K562 (cell line): ENCODE measurements around the gene SKAP1. TPM values are rescaled to one million over a fixed set of nuclear protein-coding genes. Genes with fewer than 3 reads are reported as not detected.

Experiments
- ATAC-seq: fragments of 200-7000 bp; cut with Tn5 transposase; 3 replicates; pipeline ENCODE4 v1.9.1; 2020; ENCODE audit warnings: moderate library complexity
- BruUV-seq: library from RNA; stranded (reverse); fragments of 400-500 nt; replicated peaks from 2 replicates; lab custom pipeline; 2021; lab: Mats Ljungman, UMichigan
- CTCF ChIA-PET: fragments of 300-600 bp; formaldehyde crosslinking; extraction: SDS; loops from one replicate; lab custom pipeline; 2021; ENCODE audit warnings: low intra/inter-chr PET ratio; lab: Yijun Ruan, JAX
- POLR2A ChIA-PET: fragments of 300-600, 350-650 bp; sonication (Branson Sonifier 250); formaldehyde crosslinking; extraction: SDS; loops from one replicate; lab custom pipeline; 2021; ENCODE audit warnings: antibody characterized with exemption, inconsistent platforms; lab: Yijun Ruan, JAX
- DNase-seq, 4 experiments: peaks; one replicate each; pipeline versions ENCODE4 v3.0.0 to v3.0.0-alpha.2; 2011 to 2018; ENCODE audit warnings: low spot score in 3 of 4, mixed read lengths in 3 of 4; ENCODE audit errors: extremely low read depth in 1 of 4
- FAIRE-seq: peaks from 2 replicates; lab custom pipeline; 2011; peaks lifted over from hg19 to GRCh38; lab: Jason Lieb, UNC
- H2AFZ ChIP-seq: 2 replicates; pipeline ENCODE4 v1.6.0; 2011; ENCODE audit warnings: low read depth, low read length, control low read depth, inconsistent platforms
- H3K27ac ChIP-seq: fragments of 200-600 bp; 3 replicates; pipeline ENCODE4 v1.8.0; 2011; ENCODE audit warnings: low read depth, mild to moderate bottlenecking, control low read depth, inconsistent platforms, low read length, moderate library complexity, mixed read lengths; ENCODE audit errors: extremely low read depth
- H3K27me3 ChIP-seq, 2 experiments: fragments of 300-600 bp in 1 of 2; 2 replicates in 1 of 2; 3 replicates in 1 of 2; pipeline versions ENCODE4 v1.6.0 to v1.8.0; 2011; ENCODE audit warnings: inconsistent platforms in 2 of 2, low read length in 2 of 2, mild to moderate bottlenecking in 1 of 2, mixed read lengths in 1 of 2, moderate library complexity in 1 of 2; ENCODE audit not compliant: control insufficient read depth in 2 of 2, insufficient read depth in 2 of 2
- H3K36me3 ChIP-seq: fragments of 300-600 bp; 3 replicates; pipeline ENCODE4 v1.8.0; 2011; ENCODE audit warnings: mild to moderate bottlenecking, low read length, inconsistent platforms; ENCODE audit not compliant: control insufficient read depth, insufficient read depth
- H3K4me1 ChIP-seq, 2 experiments: fragments of 200-600 bp in 1 of 2; replicated peaks in 1 of 2; 2 replicates in 1 of 2; 3 replicates in 1 of 2; pipeline versions ENCODE4 v1.5.1 to v1.8.0; 2011; ENCODE audit warnings: inconsistent platforms in 2 of 2, low read length in 2 of 2, mild to moderate bottlenecking in 1 of 2, mixed read lengths in 1 of 2, moderate library complexity in 1 of 2; ENCODE audit not compliant: control insufficient read depth in 2 of 2, insufficient read depth in 2 of 2
- H3K4me2 ChIP-seq: 2 replicates; pipeline ENCODE4 v1.6.1; 2011; ENCODE audit warnings: low read length, control low read depth, inconsistent platforms, mixed read lengths; ENCODE audit not compliant: insufficient read depth
- H3K4me3 ChIP-seq: fragments of 200-600 bp; sonication (generic), shearing (Covaris generic); 2 replicates; pipeline ENCODE4 v1.5.1; 2016; ENCODE audit warnings: control low read depth, inconsistent platforms
- H3K79me2 ChIP-seq: fragments of 200-600 bp; 3 replicates; pipeline ENCODE4 v1.8.0; 2011; ENCODE audit warnings: low read length, inconsistent platforms; ENCODE audit not compliant: control insufficient read depth, insufficient read depth
- H3K9ac ChIP-seq, 2 experiments: 2 replicates each; pipeline versions ENCODE4 v1.6.0 to v1.6.1; 2011; ENCODE audit warnings: low read depth in 2 of 2, low read length in 2 of 2, control low read depth in 1 of 2, inconsistent platforms in 1 of 2, mild to moderate bottlenecking in 1 of 2, mixed read lengths in 1 of 2; ENCODE audit not compliant: insufficient read depth in 1 of 2
- H3K9me1 ChIP-seq: one replicate; pipeline ENCODE4 v1.6.0; 2011; ENCODE audit warnings: inconsistent platforms, mild to moderate bottlenecking, low read length, moderate library complexity; ENCODE audit not compliant: control insufficient read depth, insufficient read depth
- H3K9me3 ChIP-seq: replicated peaks from 2 replicates; pipeline ENCODE4 v1.5.1; 2011; ENCODE audit warnings: low read depth, low read length, inconsistent platforms; ENCODE audit not compliant: control insufficient read depth, insufficient read depth
- H4K20me1 ChIP-seq: replicated peaks from 2 replicates; pipeline ENCODE4 v1.6.1; 2011; ENCODE audit warnings: low read length, inconsistent platforms, mixed read lengths; ENCODE audit not compliant: control insufficient read depth, insufficient read depth
- ATF1 ChIP-seq, 2 experiments: fragments of 450-650 bp in 1 of 2; IDR thresholded peaks; 2 replicates each; pipeline ENCODE4 v1.6.1; 2016; ENCODE audit warnings: missing compliant biosample characterization in 1 of 2, missing genetic modification characterization in 1 of 2
- ATF7 ChIP-seq: fragments of 450-650 bp; IDR thresholded peaks from 2 replicates; pipeline ENCODE4 v1.7.1; 2014; ENCODE audit warnings: mild to moderate bottlenecking, moderate library complexity
- CREM ChIP-seq: IDR thresholded peaks from 2 replicates; pipeline ENCODE4 v1.6.1; 2014; ENCODE audit warnings: antibody characterized with exemption, low read depth
- CXXC5 ChIP-seq: fragments of 250-450 bp; sonication (Bioruptor Pico); IDR thresholded peaks from 2 replicates; pipeline ENCODE4 v1.8.0; 2022; ENCODE audit warnings: inconsistent platforms, mild to moderate bottlenecking, moderate library complexity
- GTF2F1 ChIP-seq: IDR thresholded peaks from 2 replicates; pipeline ENCODE4 v1.6.1; 2011; ENCODE audit warnings: low read depth, low read length, improper control_type of control experiment
- JUN ChIP-seq, 2 experiments: sonication (generic) in 1 of 2; formaldehyde crosslinking in 1 of 2; IDR thresholded peaks; 2 replicates each; pipeline versions ENCODE4 v1.6.1 to v1.8.0; 2012 to 2022; ENCODE audit warnings: borderline replicate concordance in 2 of 2, mild to moderate bottlenecking in 2 of 2, improper control_type of control experiment in 1 of 2, low read depth in 1 of 2, low read length in 1 of 2, missing genetic modification reagents in 1 of 2
- JUND ChIP-seq, 2 experiments: IDR thresholded peaks; 2 replicates in 1 of 2; 3 replicates in 1 of 2; pipeline ENCODE4 v1.6.1; 2011; ENCODE audit warnings: borderline replicate concordance in 2 of 2, low read depth in 2 of 2, low read length in 2 of 2, improper control_type of control experiment in 1 of 2, missing biosample characterization in 1 of 2, missing genetic modification characterization in 1 of 2, missing genetic modification reagents in 1 of 2
- NEUROD1 ChIP-seq: fragments of 150-350 bp; IDR thresholded peaks from 2 replicates; pipeline ENCODE4 v1.6.1; 2014; ENCODE audit warnings: borderline replicate concordance, low read length, low read depth; ENCODE audit not compliant: partially characterized antibody
- NR2C2 ChIP-seq, 2 experiments: fragments of 200-800 bp in 1 of 2; sonication (Bioruptor generic) in 1 of 2; sonication (generic) in 1 of 2; formaldehyde crosslinking in 1 of 2; IDR thresholded peaks; 2 replicates each; pipeline versions ENCODE4 v1.6.1 to v1.8.0; 2016 to 2022; ENCODE audit warnings: mild to moderate bottlenecking in 1 of 2, missing compliant biosample characterization in 1 of 2, missing genetic modification characterization in 1 of 2, missing genetic modification reagents in 1 of 2
- RCOR1 ChIP-seq, 2 experiments: IDR thresholded peaks; 2 replicates each; pipeline ENCODE4 v1.6.1; 2012; ENCODE audit warnings: low read depth in 2 of 2, low read length in 2 of 2, borderline replicate concordance in 1 of 2, improper control_type of control experiment in 1 of 2
- ZEB2 ChIP-seq: fragments of 450-650 bp; IDR thresholded peaks from 2 replicates; pipeline ENCODE4 v1.6.1; 2016
- ZNF589 ChIP-seq: fragments of 200-800 bp; sonication (Bioruptor generic); IDR thresholded peaks from 2 replicates; pipeline ENCODE4 v1.6.1; 2016; ENCODE audit warnings: low read depth, missing genetic modification characterization, missing compliant biosample characterization
- ZNF79 ChIP-seq: fragments of 250-450 bp; sonication (Bioruptor Pico); IDR thresholded peaks from 2 replicates; pipeline ENCODE4 v1.4.0; 2020; ENCODE audit warnings: low read depth, mild to moderate bottlenecking, moderate library complexity
- ZSCAN32 ChIP-seq: fragments of 450-650 bp; formaldehyde crosslinking; IDR thresholded peaks from 2 replicates; pipeline ENCODE4 v1.4.0; 2020; ENCODE audit warnings: mild to moderate bottlenecking, moderate library complexity
- WGBS: fragments of 100-300 bp; shearing (Covaris generic); methylation state at CpG from one replicate; pipeline ENCODE4 v1.1.6; 2016; ENCODE audit warnings: low coverage, mixed read lengths; ENCODE audit not compliant: insufficient coverage; ENCODE audit errors: missing lambda C conversion rate; 5-methylcytosine and 5-hydroxymethylcytosine counted together
- in situ Hi-C: fragments of 300-500 bp; cut with MboI; formaldehyde crosslinking; loops from 4 replicates; pipeline ENCODE4 v1.15.0; 2018; ENCODE audit warnings: inconsistent platforms, mixed read lengths
- intact Hi-C: fragments of 100-400 bp; cut with micrococcal nuclease; formaldehyde crosslinking; loops from 2 replicates; pipeline ENCODE4 v1.14.2; 2022
- polyA plus RNA-seq, 8 experiments: library from polyadenylated mRNA; depleted of rRNA in 4 of 8; stranded (reverse) in 5 of 8; unstranded in 3 of 8; fragments of >200 nt; fragmentation: Nextera tagmentation in 2 of 8; fragmentation: Illumina TruSeq in 1 of 8; extraction: Ambion mirVana in 2 of 8; extraction: Trizol in 1 of 8; gene quantifications; 2 replicates each; pipeline versions ENCODE4 v1.2.1 to v1.2.3, GENCODE V29; 2011 to 2014; ENCODE audit warnings: inconsistent platforms in 1 of 8, missing spikeins in 1 of 8
- total RNA-seq, 7 experiments: library from RNA; depleted of rRNA in 6 of 7; stranded (reverse); fragments of >200 nt in 6 of 7; fragmentation: Illumina TruSeq in 2 of 7; extraction: Trizol in 2 of 7; gene quantifications; 2 replicates each; pipeline versions ENCODE4 v1.2.1 to v1.2.3, GENCODE V29; 2011 to 2021; ENCODE audit warnings: low replicate concordance in 1 of 7
- TF ChIP-seq, protein P1 (sequence below): fragments of 200-800 bp; sonication (Bioruptor generic); IDR thresholded peaks from 2 replicates; pipeline ENCODE4 v1.6.1; 2017; ENCODE audit warnings: missing genetic modification characterization, missing compliant biosample characterization

Gene SKAP1
- total and polyA plus RNA-seq, 9 of the 15 experiments (the other 6 are each of a cell fraction or from before 2014, with no cell fraction given) = 0.06 to 0.80 (median 0.10) TPM; not detected in 4

DNA sequence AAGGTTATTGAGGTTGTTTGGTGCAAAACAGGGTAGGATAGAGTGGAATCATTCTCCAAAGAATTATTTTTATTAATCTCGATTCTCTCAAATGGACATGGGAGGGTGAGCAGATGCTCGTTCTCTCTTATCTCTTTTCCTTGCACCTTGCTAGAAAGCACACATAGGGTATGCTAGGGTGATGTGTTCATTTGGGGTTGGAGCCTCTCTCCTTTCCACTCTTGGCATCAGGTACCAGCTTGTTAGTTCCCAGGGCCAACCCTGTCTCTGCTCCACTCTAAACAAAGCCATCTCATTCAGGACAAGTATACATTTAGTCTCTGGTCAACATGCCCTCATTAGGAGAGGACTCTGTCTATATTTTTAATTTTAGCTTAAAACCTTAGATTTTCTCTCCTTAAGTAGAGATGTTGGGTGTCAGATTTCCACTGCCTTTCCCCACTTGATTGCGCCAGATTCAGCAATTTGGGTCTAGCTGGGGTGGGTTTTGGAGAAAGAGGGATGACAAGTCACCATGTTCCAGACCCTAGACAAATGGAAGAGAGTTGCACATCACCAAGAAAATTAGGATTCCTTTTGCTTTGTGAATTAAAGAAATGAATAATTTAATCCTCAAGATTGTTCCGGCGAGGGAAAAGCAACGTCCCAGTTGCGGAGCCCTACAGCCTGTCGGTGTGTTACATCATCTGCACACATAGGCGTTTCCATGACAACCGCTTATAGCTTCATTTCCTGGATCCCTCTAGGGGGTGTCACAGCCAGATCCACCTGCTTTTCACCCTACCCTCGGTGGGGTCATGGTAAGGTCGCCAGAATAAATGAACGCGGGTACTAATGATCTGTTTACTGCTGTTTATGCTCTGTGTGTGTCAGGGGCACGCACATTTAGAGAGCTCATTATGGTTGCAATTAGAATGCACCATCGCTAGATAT lies 280.9 kb downstream of the SKAP1 start:
- ChIA-PET POLR2A (interaction anchor here (0.7 to 2.1 kb wide), 8 partner anchors 9 to 458 kb away, joined by 3 to 6 read pairs (median 4); partner anchors contain the start of gene SNX11), CTCF (no interaction called here)
- ATAC-seq = peak; percentile 89
- BruUV-seq = no TSS peak
- H3K9ac ChIP-seq = no peak overlapping the region; a peak in 1 of 4 replicates
- intact Hi-C loops (no loop called here), in situ Hi-C loops (no loop called here)
- no peaks in the 10 kb centered on the region for H3K36me3 ChIP-seq
- H3K4me2 ChIP-seq = peak overlapping the region; percentile 33; the same call in 1 of the 2 replicates
- H3K9me3 ChIP-seq = no peaks in the 10 kb centered on the region
- H2AFZ ChIP-seq = no peak overlapping the region
- H3K27me3 ChIP-seq = peaks cover 13 to 30% of the 10 kb centered on the region in 2 experiments
- H3K27ac ChIP-seq = no peak overlapping the region
- peak; percentile 65 to 76 (median 75) for DNase-seq
- peaks cover 7 to 20% of the 10 kb centered on the region in 2 experiments; a peak in 4 of 5 replicates for H3K4me1 ChIP-seq
- no peaks in the 10 kb centered on the region for H3K79me2 ChIP-seq
- no peak overlapping the region for H3K4me3 ChIP-seq
- peak; percentile 73 for FAIRE-seq
- H3K9me1 ChIP-seq = no peaks in the 10 kb centered on the region
- 3% methylated on average over 16 of the region's 16 CpGs for WGBS
- no peaks in the 10 kb centered on the region for H4K20me1 ChIP-seq
- TF ChIP-seq RCOR1 (IDR thresholded peaks at IDR 0.05; ENCODE audit: borderline replicate concordance in 1 of 2, low read depth in 2 of 2, low read length in 2 of 2) (peak in 1 of 2 experiments; percentile 95; a peak in 2 of 4 replicates), ZEB2 (peak; percentile 41; the same call in 1 of the 2 replicates), ZSCAN32 (peak; percentile 62; the same call in 1 of the 2 replicates), NEUROD1 (peak; percentile 18), JUN (IDR thresholded peaks at IDR 0.05; ENCODE audit: borderline replicate concordance, low read depth, low read length) (peak; percentile 41; the same call in 1 of the 2 replicates), JUN (CRISPR knock-in tag; IDR thresholded peaks at IDR 0.05; ENCODE audit: borderline replicate concordance) (no peak), JUND (IDR thresholded peaks at IDR 0.05; ENCODE audit: borderline replicate concordance, low read depth, low read length) (peak; percentile 78), JUND (tag; IDR thresholded peaks at IDR 0.05; ENCODE audit: borderline replicate concordance, low read depth, low read length) (peak; percentile 34; the same call in 1 of the 3 replicates), GTF2F1 (no peak), CREM (peak; percentile 64), ZNF79 (no peak), ATF7 (peak; percentile 88), ZNF589 (CRISPR knock-in tag) (0 out of 2 replicates have a peak, but pooled peaks have one; percentile 7), ATF1 (CRISPR knock-in tag; IDR thresholded peaks at IDR 0.05) (no peak), ATF1 (tag; IDR thresholded peaks at IDR 0.05) (0 out of 2 replicates have a peak, but pooled peaks have one; percentile 15), NR2C2 (CRISPR knock-in tag; IDR thresholded peaks at IDR 0.05) (no peak), NR2C2 (tag; IDR thresholded peaks at IDR 0.05) (peak; percentile 80), CXXC5 (CRISPR knock-in tag) (peak; percentile 65)
- TF ChIP-seq, protein P1, sequence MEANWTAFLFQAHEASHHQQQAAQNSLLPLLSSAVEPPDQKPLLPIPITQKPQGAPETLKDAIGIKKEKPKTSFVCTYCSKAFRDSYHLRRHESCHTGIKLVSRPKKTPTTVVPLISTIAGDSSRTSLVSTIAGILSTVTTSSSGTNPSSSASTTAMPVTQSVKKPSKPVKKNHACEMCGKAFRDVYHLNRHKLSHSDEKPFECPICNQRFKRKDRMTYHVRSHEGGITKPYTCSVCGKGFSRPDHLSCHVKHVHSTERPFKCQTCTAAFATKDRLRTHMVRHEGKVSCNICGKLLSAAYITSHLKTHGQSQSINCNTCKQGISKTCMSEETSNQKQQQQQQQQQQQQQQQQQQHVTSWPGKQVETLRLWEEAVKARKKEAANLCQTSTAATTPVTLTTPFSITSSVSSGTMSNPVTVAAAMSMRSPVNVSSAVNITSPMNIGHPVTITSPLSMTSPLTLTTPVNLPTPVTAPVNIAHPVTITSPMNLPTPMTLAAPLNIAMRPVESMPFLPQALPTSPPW = 0 out of 2 replicates have a peak, but pooled peaks have one; percentile 32
